Astrocyte (in vitro differentiated cells and primary cell): ENCODE measurements around the gene G3BP1. TPM values are rescaled to one million over a fixed set of nuclear protein-coding genes. Genes with fewer than 3 reads are reported as not detected.

ENCODE experiments used
- DNase-seq: peaks from one replicate; pipeline ENCODE4 v3.0.0-alpha.2; 2010; ENCODE audit warnings: low read depth
- FAIRE-seq: peaks from 2 replicates; lab custom pipeline; 2011; peaks lifted over from hg19 to GRCh38; lab: Jason Lieb, UNC
- H2AFZ ChIP-seq: 2 replicates; pipeline ENCODE4 v1.6.0; 2012; ENCODE audit warnings: low read depth, low read length, inconsistent platforms
- H3K27ac ChIP-seq: 2 replicates; pipeline ENCODE4 v1.5.1; 2011; ENCODE audit warnings: low read depth, low read length, inconsistent platforms
- H3K27me3 ChIP-seq: 2 replicates; pipeline ENCODE4 v1.6.0; 2011; ENCODE audit warnings: low read length, inconsistent platforms; ENCODE audit not compliant: insufficient read depth
- H3K36me3 ChIP-seq: 2 replicates; pipeline ENCODE4 v1.5.1; 2011; ENCODE audit warnings: low read length, inconsistent platforms; ENCODE audit not compliant: insufficient read depth
- H3K4me1 ChIP-seq: 2 replicates; pipeline ENCODE4 v1.5.1; 2011; ENCODE audit warnings: low read length, inconsistent platforms; ENCODE audit not compliant: insufficient read depth
- H3K4me2 ChIP-seq: 2 replicates; pipeline ENCODE4 v1.6.0; 2012; ENCODE audit warnings: low read length, inconsistent platforms
- H3K4me3 ChIP-seq: 2 replicates; pipeline ENCODE4 v1.5.1; 2011; ENCODE audit warnings: low read depth, mild to moderate bottlenecking, low read length, inconsistent platforms; ENCODE audit not compliant: insufficient read depth
- H3K79me2 ChIP-seq: 2 replicates; pipeline ENCODE4 v1.6.0; 2012; ENCODE audit warnings: mild to moderate bottlenecking, low read length, inconsistent platforms; ENCODE audit not compliant: insufficient read depth
- H3K9ac ChIP-seq: 2 replicates; pipeline ENCODE4 v1.6.0; 2012; ENCODE audit warnings: mild to moderate bottlenecking, low read length, inconsistent platforms
- H3K9me3 ChIP-seq: 2 replicates; pipeline ENCODE4 v1.5.1; 2012; ENCODE audit warnings: low read depth, mild to moderate bottlenecking, low read length, inconsistent platforms; ENCODE audit not compliant: insufficient read depth
- H4K20me1 ChIP-seq: 2 replicates; pipeline ENCODE4 v1.6.0; 2012; ENCODE audit warnings: low read length, inconsistent platforms; ENCODE audit not compliant: insufficient read depth
- H3K27ac Mint-ChIP-seq: one replicate; pipeline ENCODE4 v1.8.0; 2021; ENCODE audit warnings: mild to moderate bottlenecking, mixed read lengths; ENCODE audit not compliant: unreplicated experiment
- H3K27me3 Mint-ChIP-seq: one replicate; pipeline ENCODE4 v1.8.0; 2021; ENCODE audit warnings: low read depth, mixed read lengths; ENCODE audit not compliant: unreplicated experiment
- H3K36me3 Mint-ChIP-seq: one replicate; pipeline ENCODE4 v1.8.0; 2021; ENCODE audit warnings: low read depth, mixed read lengths; ENCODE audit not compliant: unreplicated experiment
- H3K4me1 Mint-ChIP-seq: one replicate; pipeline ENCODE4 v1.8.0; 2021; ENCODE audit warnings: low read depth, mixed read lengths; ENCODE audit not compliant: unreplicated experiment
- H3K4me3 Mint-ChIP-seq: one replicate; pipeline ENCODE4 v1.8.0; 2021; ENCODE audit warnings: mild to moderate bottlenecking, moderate library complexity, mixed read lengths; ENCODE audit not compliant: unreplicated experiment
- H3K9me3 Mint-ChIP-seq: one replicate; pipeline ENCODE4 v1.8.0; 2021; ENCODE audit warnings: mild to moderate bottlenecking, mixed read lengths; ENCODE audit not compliant: unreplicated experiment
- CTCF ChIP-seq: IDR thresholded peaks from 2 replicates; pipeline ENCODE4 v1.5.1; 2011; ENCODE audit warnings: low read depth, mild to moderate bottlenecking, inconsistent platforms, low read length, moderate library complexity; ENCODE audit not compliant: insufficient read depth
- EZH2 ChIP-seq: IDR thresholded peaks from 2 replicates; pipeline ENCODE4 v1.6.1; 2012; ENCODE audit warnings: mild to moderate bottlenecking, low read length, inconsistent platforms; ENCODE audit not compliant: insufficient read depth
- total RNA-seq: library from RNA; stranded (reverse); gene quantifications from 2 replicates; pipeline ENCODE4 v1.2.1, GENCODE V29; 2021

Gene G3BP1
- total RNA-seq, 1 donor from 2014 or later = 246 TPM

GRCh38 chr5:151737431-151737830, 34.3 kb upstream of the G3BP1 start:
- Mint-ChIP-seq H3K9me3 (no peaks in the 10 kb centered on the region), H3K4me1 (peaks cover 41% of the 10 kb centered on the region), H3K36me3 (peaks cover 1% of the 10 kb centered on the region), H3K27ac (peak overlapping the region; percentile 34), H3K4me3 (no peak overlapping the region), H3K27me3 (no peaks in the 10 kb centered on the region)
- Histone ChIP-seq H2AFZ (no peak overlapping the region), H4K20me1 (no peaks in the 10 kb centered on the region), H3K9me3 (no peaks in the 10 kb centered on the region), H3K9ac (no peak overlapping the region), H3K4me3 (no peak overlapping the region), H3K27ac (no peak overlapping the region), H3K79me2 (no peaks in the 10 kb centered on the region), H3K4me1 (peaks cover 40% of the 10 kb centered on the region), H3K36me3 (no peaks in the 10 kb centered on the region), H3K4me2 (no peak overlapping the region), H3K27me3 (no peaks in the 10 kb centered on the region)
- DNase-seq (no peak), FAIRE-seq (no peak)
- TF ChIP-seq EZH2 (no peak), CTCF (no peak)

GRCh38 chr5:151738125-151738848, 33.5 kb upstream of the G3BP1 start:
- Histone ChIP-seq H3K36me3 (no peaks in the 10 kb centered on the region), H3K27me3 (no peaks in the 10 kb centered on the region), H3K4me2 (no peak overlapping the region), H3K9me3 (no peaks in the 10 kb centered on the region), H3K4me3 (no peak overlapping the region), H4K20me1 (no peaks in the 10 kb centered on the region), H3K27ac (peak overlapping the region; percentile 100), H3K9ac (no peak overlapping the region), H3K79me2 (no peaks in the 10 kb centered on the region), H3K4me1 (peaks cover 47% of the 10 kb centered on the region), H2AFZ (no peak overlapping the region)
- FAIRE-seq (no peak), DNase-seq (peak; percentile 56)
- peak overlapping the region; percentile 55 for H3K4me3 Mint-ChIP-seq
- H3K27ac Mint-ChIP-seq = peak overlapping the region; percentile 99
- H3K27me3 Mint-ChIP-seq = no peaks in the 10 kb centered on the region
- peaks cover 1% of the 10 kb centered on the region for H3K36me3 Mint-ChIP-seq
- no peaks in the 10 kb centered on the region for H3K9me3 Mint-ChIP-seq
- H3K4me1 Mint-ChIP-seq = peaks cover 49% of the 10 kb centered on the region
- no peak for TF ChIP-seq CTCF
- TF ChIP-seq EZH2 = no peak

- H3K27me3 Mint-ChIP-seq = no peaks in the 10 kb centered on the region
Observed at GRCh38 chr5:151739395-151739794, 32.4 kb upstream of the G3BP1 start.

More at GRCh38 chr5:151739395-151739794, 32.4 kb upstream of the G3BP1 start:
- Histone ChIP-seq H3K9me3 (no peaks in the 10 kb centered on the region), H2AFZ (no peak overlapping the region), H3K9ac (peak overlapping the region; percentile 92), H3K79me2 (no peaks in the 10 kb centered on the region), H3K4me2 (peak overlapping the region; percentile 82), H3K36me3 (no peaks in the 10 kb centered on the region), H3K27ac (peak overlapping the region; percentile 100), H3K4me1 (peaks cover 51% of the 10 kb centered on the region), H3K4me3 (no peak overlapping the region), H3K27me3 (no peaks in the 10 kb centered on the region), H4K20me1 (no peaks in the 10 kb centered on the region)
- Mint-ChIP-seq H3K4me3 (no peak overlapping the region), H3K9me3 (no peaks in the 10 kb centered on the region), H3K36me3 (peaks cover 4% of the 10 kb centered on the region), H3K27ac (peak overlapping the region; percentile 99), H3K4me1 (peaks cover 58% of the 10 kb centered on the region)
- TF ChIP-seq CTCF = no peak
- no peak for TF ChIP-seq EZH2
- DNase-seq (peak; percentile 43), FAIRE-seq (no peak)
